Measurements from ENCODE around the gene KRT6B. TPM values are rescaled to one million over a fixed set of nuclear protein-coding genes. Genes with fewer than 3 reads are reported as not detected.

The KRT6B gene
- total and polyA plus RNA-seq, 9 donors, result 0.11 TPM; not detected in 8

- Histone ChIP-seq H3K4me3 (no peak overlapping the region), H3K36me3 (no peaks in the 10 kb centered on the region), H3K9me3 (no peaks in the 10 kb centered on the region), H3K27me3 (no peaks in the 10 kb centered on the region), H3K27ac (no peak overlapping the region), H3K4me1 (ENCODE audit: insufficient read depth) (peaks cover 4% of the 10 kb centered on the region)
- 32 to 42% (median 37%) methylated on average over 1 of the region's 1 CpG for WGBS, 3 donors
- no peak for DNase-seq
- no peak for TF ChIP-seq EP300 (IDR thresholded peaks at IDR 0.05)
- no peak for TF ChIP-seq CTCF (IDR thresholded peaks at IDR 0.05)
- no peak for TF ChIP-seq POLR2A (IDR thresholded peaks at IDR 0.05)
- intact Hi-C loops (cut with DNase I), result no loop called here
These were observed 32.3 kb downstream of the KRT6B start for GRCh38 chr12:52419656-52420055.

GRCh38 chr12:52418576-52419110 lies 33.3 kb downstream of the KRT6B start:
- H3K4me3 ChIP-seq, result no peak overlapping the region
- H3K4me1 ChIP-seq (ENCODE audit: insufficient read depth), result peaks cover 4% of the 10 kb centered on the region
- TF ChIP-seq CTCF (IDR thresholded peaks at IDR 0.05), result no peak
- TF ChIP-seq EP300 (IDR thresholded peaks at IDR 0.05), result no peak
- no peak for TF ChIP-seq POLR2A (IDR thresholded peaks at IDR 0.05)
- no peaks in the 10 kb centered on the region for H3K27me3 ChIP-seq
- intact Hi-C loops (cut with DNase I), result no loop called here
- 85 to 88% (median 86%) methylated on average over 4 of the region's 4 CpGs for WGBS, 3 donors
- DNase-seq, result no peak
- H3K36me3 ChIP-seq, result no peaks in the 10 kb centered on the region
- H3K9me3 ChIP-seq, result no peaks in the 10 kb centered on the region
- H3K27ac ChIP-seq, result no peak overlapping the region

GRCh38 chr12:52417740-52418139 lies 34.2 kb downstream of the KRT6B start:
- H3K36me3 ChIP-seq, result no peaks in the 10 kb centered on the region
- 79 to 100% (median 88%) methylated on average over 2 of the region's 2 CpGs for WGBS, 3 donors
- no peak for TF ChIP-seq POLR2A (IDR thresholded peaks at IDR 0.05)
- no peak for TF ChIP-seq CTCF (IDR thresholded peaks at IDR 0.05)
- TF ChIP-seq EP300 (IDR thresholded peaks at IDR 0.05), result no peak
- H3K4me1 ChIP-seq (ENCODE audit: insufficient read depth), result peaks cover 4% of the 10 kb centered on the region
- no peak for DNase-seq
- H3K27ac ChIP-seq, result no peak overlapping the region
- intact Hi-C loops (cut with DNase I), result no loop called here
- no peaks in the 10 kb centered on the region for H3K9me3 ChIP-seq
- no peak overlapping the region for H3K4me3 ChIP-seq
- no peaks in the 10 kb centered on the region for H3K27me3 ChIP-seq

- no peaks in the 10 kb centered on the region for H3K36me3 ChIP-seq
- WGBS, 3 donors, result 67 to 68% (median 68%) methylated on average over 1 of the region's 1 CpG
- intact Hi-C loops (cut with DNase I), result no loop called here
- H3K9me3 ChIP-seq, result no peaks in the 10 kb centered on the region
- H3K27ac ChIP-seq, result no peak overlapping the region
- DNase-seq, result no peak
- no peak for TF ChIP-seq CTCF (IDR thresholded peaks at IDR 0.05)
- no peak for TF ChIP-seq EP300 (IDR thresholded peaks at IDR 0.05)
- TF ChIP-seq POLR2A (IDR thresholded peaks at IDR 0.05), result no peak
- peaks cover 4% of the 10 kb centered on the region for H3K4me1 ChIP-seq (ENCODE audit: insufficient read depth)
- H3K27me3 ChIP-seq, result no peaks in the 10 kb centered on the region
- H3K4me3 ChIP-seq, result no peak overlapping the region
These were observed 35.2 kb downstream of the KRT6B start for GRCh38 chr12:52416795-52417194.

All from ovary (tissue), 9 donors.